ENCODE measurements around the gene ZKSCAN3. TPM values are rescaled to one million over a fixed set of nuclear protein-coding genes. Genes with fewer than 3 reads are reported as not detected.

Gene ZKSCAN3
- total and polyA plus RNA-seq, 2 of the 8 experiments (the other 6 are each of a cell fraction or from before 2014, with no cell fraction given), result 2.7 to 9.8 TPM

DNA sequence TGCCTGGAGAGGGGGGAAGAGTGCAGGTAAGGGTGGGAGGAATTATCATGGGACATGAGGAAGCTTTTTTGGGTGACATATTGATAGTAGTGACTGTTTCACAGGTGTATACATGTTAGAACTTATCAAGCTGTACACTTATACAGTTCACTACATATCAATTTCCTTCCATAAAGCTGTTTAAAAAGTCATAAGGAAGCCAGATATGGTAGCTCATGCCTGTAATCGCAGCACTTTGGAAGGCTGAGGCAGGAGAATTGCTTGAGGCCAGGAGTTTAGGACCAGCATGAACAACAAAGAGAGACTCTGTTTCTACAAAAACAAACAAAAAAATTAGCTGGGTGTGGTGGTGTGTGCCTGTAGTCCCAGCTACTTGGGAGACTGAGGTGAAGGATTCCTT is 28.1 kb downstream of the ZKSCAN3 start:
- Histone ChIP-seq H3K14ac (ENCODE audit: insufficient read length) (no peak overlapping the region), H2AK5ac (ENCODE audit: low read depth, low read length) (no peak overlapping the region)
- CTCF ChIA-PET (ENCODE audit: partially characterized antibody), result no interaction called here

More for the DNA sequence above, 28.1 kb downstream of the ZKSCAN3 start:
- Histone ChIP-seq H3K36me3 (ENCODE audit: control insufficient read depth in 2 of 4, insufficient read depth in 4 of 4, low read length in 3 of 4) (peaks cover 0 to 37% (median 14%) of the 10 kb centered on the region in 4 experiments; a peak in 6 of 8 replicates), H3K23me2 (ENCODE audit: low read depth, low read length) (no peaks in the 10 kb centered on the region), H2BK12ac (ENCODE audit: low read depth, low read length) (no peak overlapping the region), H3K4me2 (ENCODE audit: insufficient read depth in 1 of 2, low read depth in 2 of 2, low read length in 2 of 2) (no peak overlapping the region; a peak in 1 of 4 replicates), H3K56ac (replicated peaks; ENCODE audit: insufficient read length, low read depth, low read length) (no peak overlapping the region), H3K27ac (ENCODE audit: low read depth, low read length) (no peak overlapping the region), H2BK15ac (ENCODE audit: low read length) (no peak overlapping the region), H3K4me1 (replicated peaks in 1 of 4; ENCODE audit: control insufficient read depth in 3 of 4, insufficient read depth in 4 of 4, low read length in 3 of 4) (peaks cover 0 to 3% (median 0%) of the 10 kb centered on the region in 4 experiments; a peak in 2 of 7 replicates), H3K9ac (replicated peaks in 1 of 4; ENCODE audit: extremely low read depth in 1 of 4, low read depth in 3 of 4, low read length in 3 of 4) (no peak overlapping the region), H3K18ac (ENCODE audit: extremely low read depth, low read length) (no peak overlapping the region), H2AFZ (ENCODE audit: low read length) (no peak overlapping the region), H3K79me1 (ENCODE audit: low read depth, low read length) (no peaks in the 10 kb centered on the region), H4K91ac (replicated peaks; ENCODE audit: insufficient read length, low read length) (no peak overlapping the region), H4K5ac (ENCODE audit: insufficient read length, low read depth, low read length) (no peak overlapping the region), H3K79me2 (ENCODE audit: control insufficient read depth in 1 of 2, insufficient read depth in 2 of 2, low read length in 2 of 2) (peaks cover 0 to 12% of the 10 kb centered on the region in 2 experiments; a peak in 2 of 4 replicates), H2BK5ac (ENCODE audit: low read depth, low read length) (no peak overlapping the region), H2BK20ac (ENCODE audit: low read length) (no peak overlapping the region), H3K23ac (ENCODE audit: insufficient read length) (no peak overlapping the region), H3K4ac (replicated peaks; ENCODE audit: insufficient read length, low read depth, low read length) (no peak overlapping the region), H4K20me1 (replicated peaks in 1 of 2; ENCODE audit: control insufficient read depth in 1 of 2, insufficient read depth in 2 of 2, low read length in 2 of 2) (no peaks in the 10 kb centered on the region), H3K4me3 (ENCODE audit: extremely low read depth in 1 of 4, insufficient read depth in 2 of 4, low read depth in 3 of 4, low read length in 4 of 4) (no peak overlapping the region), H3K9me3 (ENCODE audit: insufficient read depth in 2 of 2, low read depth in 1 of 2, low read length in 1 of 2) (no peaks in the 10 kb centered on the region; a peak in 1 of 4 replicates), H2BK120ac (replicated peaks; ENCODE audit: low read depth, low read length) (no peak overlapping the region), H3K27me3 (replicated peaks in 1 of 4; ENCODE audit: control insufficient read depth in 3 of 4, extremely low read depth in 1 of 4, insufficient read depth in 3 of 4, low read length in 3 of 4) (no peaks in the 10 kb centered on the region), H4K8ac (ENCODE audit: extremely low read depth, insufficient read depth, low read length) (no peak overlapping the region)
- FAIRE-seq (no peak), DNase-seq (ENCODE audit: low read depth in 1 of 2, low spot score in 2 of 2) (no peak)
- 100% methylated on average over 1 of the region's 1 CpG; no CpG with 5 or more reads in 1 of the 2 experiments for WGBS, 2 experiments (ENCODE audit: extremely low coverage in 1 of 2, insufficient coverage in 1 of 2, insufficient read length in 1 of 2, insufficient replicate concordance in 2 of 2, low coverage in 1 of 2, low lambda C conversion rate in 2 of 2, missing lambda C conversion rate in 1 of 2)
- POLR2A ChIA-PET (ENCODE audit: partially characterized antibody), result interaction anchor here (0.8 to 1.3 kb wide), 3 partner anchors 21 to 27 kb away, joined by 3 to 5 read pairs (median 4); no protein-coding TSS in a partner anchor
- TF ChIP-seq SRF (IDR thresholded peaks at IDR 0.05; ENCODE audit: low read depth, low read length), result no peak
- TF ChIP-seq, protein P1, sequence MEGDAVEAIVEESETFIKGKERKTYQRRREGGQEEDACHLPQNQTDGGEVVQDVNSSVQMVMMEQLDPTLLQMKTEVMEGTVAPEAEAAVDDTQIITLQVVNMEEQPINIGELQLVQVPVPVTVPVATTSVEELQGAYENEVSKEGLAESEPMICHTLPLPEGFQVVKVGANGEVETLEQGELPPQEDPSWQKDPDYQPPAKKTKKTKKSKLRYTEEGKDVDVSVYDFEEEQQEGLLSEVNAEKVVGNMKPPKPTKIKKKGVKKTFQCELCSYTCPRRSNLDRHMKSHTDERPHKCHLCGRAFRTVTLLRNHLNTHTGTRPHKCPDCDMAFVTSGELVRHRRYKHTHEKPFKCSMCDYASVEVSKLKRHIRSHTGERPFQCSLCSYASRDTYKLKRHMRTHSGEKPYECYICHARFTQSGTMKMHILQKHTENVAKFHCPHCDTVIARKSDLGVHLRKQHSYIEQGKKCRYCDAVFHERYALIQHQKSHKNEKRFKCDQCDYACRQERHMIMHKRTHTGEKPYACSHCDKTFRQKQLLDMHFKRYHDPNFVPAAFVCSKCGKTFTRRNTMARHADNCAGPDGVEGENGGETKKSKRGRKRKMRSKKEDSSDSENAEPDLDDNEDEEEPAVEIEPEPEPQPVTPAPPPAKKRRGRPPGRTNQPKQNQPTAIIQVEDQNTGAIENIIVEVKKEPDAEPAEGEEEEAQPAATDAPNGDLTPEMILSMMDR (IDR thresholded peaks at IDR 0.05; ENCODE audit: control extremely low read depth in 1 of 3, insufficient read depth in 1 of 3, low read depth in 1 of 3, low read length in 3 of 3), result no peak
- no peak for TF ChIP-seq KDM5A (IDR thresholded peaks at IDR 0.05; ENCODE audit: low read length)

Data from H1 (cell line).